Measurements from ENCODE around the gene CDH16.
"Not testable (repeated sequence)": the region's sequence is repeated elsewhere in the genome, so short reads cannot be mapped to it uniquely, and the experiment has no call there.

DNA sequence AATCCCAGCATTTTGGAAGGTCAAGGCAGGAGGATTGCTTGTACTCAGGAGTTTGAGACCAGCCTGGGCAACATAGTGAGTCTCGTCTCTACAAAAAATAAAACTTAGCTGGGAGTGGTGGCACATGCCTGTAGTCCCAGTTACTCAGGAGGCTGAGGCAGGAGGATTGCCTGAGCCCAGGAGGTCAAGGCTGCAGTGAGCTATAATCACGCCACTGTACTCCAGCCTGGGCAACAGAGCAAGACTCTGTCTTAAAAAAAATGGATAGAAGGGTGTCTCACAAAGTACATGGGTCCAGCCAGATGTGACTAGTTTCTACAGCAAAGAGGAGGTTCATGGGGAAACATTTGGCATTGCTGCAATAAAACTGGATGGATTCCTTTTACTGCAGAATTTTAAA lies 47.3 kb downstream of the CDH16 start:
- not testable (repeated sequence) for TF ChIP-seq CTCF, EP300, POLR2A (IDR thresholded peaks at IDR 0.05)

All from gastroesophageal sphincter (tissue), 3 donors.